Measurements from ENCODE around the gene CLEC19A.
"Not testable (repeated sequence)": the region's sequence is repeated elsewhere in the genome, so short reads cannot be mapped to it uniquely, and the experiment has no call there.

Gene CLEC19A

DNA sequence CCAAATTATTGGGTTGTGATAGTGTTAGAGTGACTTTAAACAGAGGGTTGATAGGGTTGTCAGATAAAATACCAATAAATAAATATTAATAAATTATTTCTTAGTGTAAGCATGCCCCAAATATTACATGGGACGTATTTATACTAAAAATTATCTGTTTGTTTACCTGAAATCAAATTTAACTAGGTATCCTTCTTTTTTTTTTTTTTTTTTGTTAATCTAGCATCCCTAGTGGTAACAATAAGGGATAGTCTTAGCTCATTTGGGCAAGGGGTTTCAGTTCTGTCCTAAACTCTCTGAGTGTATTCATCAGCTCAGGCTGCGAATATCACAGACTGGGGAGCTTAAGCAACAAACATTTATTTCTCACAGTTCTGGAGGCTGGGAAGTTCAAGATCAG is 1.3 kb downstream of the CLEC19A start:
- no peak for DNase-seq (ENCODE audit: low read depth)

DNA sequence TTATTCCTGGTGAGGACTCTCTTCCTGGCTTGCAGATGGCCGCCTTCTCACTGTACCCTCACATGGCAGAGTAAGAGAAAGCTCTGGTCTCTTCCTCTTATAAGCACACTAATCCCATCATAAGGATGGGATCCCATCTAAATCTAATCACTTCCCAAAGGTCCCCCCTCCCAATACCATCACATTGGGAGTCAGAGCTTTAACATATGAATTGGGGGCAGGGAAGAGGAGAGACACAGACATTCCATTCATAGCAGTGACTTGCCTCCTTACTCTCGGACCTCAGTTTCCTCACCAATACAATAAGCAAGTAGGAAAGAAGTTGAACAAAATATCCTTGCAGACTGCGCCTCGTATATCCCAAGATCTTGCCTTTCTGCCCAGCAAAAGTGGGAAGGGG is 1.7 kb downstream of the CLEC19A start:
- DNase-seq (ENCODE audit: low read depth), result no peak

DNA sequence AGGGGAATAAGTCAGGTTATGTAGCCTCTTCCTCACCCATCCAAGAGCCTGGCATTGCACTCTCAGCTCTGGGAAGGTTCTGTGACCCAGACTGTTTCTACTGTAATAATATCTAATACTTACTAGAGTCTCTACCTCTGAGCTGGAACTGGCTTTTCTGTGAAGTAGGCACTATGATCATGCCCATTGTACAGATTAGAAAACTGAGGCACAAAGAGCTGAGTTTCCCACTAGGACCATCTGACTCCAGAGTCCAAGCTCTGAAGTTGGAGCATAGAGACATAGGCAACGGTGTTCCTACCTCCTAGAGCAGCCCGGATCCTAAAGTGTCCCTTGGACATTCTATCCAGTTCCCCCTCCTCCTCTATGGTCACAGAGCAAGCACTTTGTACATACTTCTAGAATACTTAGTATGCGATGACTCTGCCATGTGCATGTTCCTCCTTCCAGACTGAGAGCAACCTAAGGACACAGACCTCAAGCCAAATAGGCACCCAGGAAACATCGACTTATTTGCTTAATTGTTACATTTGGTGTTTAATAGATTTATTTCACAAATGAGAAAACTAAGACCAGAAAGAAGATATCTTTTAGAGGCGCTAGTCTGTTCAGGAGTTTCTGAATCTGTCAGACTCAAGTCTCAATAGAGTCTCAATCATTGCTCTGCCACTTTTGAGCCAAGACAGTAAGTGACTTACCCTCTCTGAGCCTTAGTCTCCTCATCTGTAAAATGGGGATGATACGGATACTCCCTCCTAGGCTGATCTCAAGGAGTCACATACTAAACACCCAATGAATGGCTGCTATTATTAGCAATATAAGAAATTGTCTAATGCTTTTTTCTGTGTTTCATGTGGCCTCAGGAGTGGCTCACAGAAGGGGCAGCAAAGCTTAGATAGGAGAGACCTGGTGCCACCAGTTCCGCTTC is 3.6 kb downstream of the CLEC19A start:
- DNase-seq (ENCODE audit: low read depth), result no peak

DNA sequence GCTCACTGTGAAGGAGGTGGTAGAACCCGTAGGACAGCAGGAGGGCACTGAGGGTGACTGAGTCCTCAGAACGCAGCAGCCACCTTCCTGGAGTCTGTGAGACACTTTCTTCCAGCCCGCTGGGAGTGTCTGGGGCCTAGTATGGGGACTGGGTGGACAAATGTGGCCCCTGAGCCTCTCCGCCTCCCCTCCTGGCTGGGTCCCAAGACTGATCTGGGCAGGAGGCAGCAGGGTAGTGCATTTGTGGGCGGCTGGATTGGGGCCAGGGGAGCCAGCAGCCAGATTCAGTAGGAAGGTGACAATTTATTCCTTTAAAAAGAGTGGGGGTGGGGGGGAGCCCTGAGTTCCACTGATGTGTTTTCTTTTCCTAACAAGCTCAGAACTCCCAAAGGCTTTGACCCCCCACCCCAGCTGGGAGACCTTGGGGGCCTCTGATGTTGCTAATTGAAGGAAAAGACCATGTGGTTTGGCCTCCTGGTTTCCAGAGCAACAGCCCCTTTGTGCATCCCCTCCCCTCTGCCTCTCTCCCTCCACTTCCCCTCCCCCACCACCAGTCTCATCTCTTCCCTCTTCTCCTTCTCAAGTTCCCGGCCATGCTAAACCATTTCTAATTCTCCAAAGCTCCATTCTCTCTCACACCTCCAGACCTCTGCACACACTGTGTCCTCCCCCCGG is 4.4 kb downstream of the CLEC19A start:
- DNase-seq (ENCODE audit: low read depth), result no peak

DNA sequence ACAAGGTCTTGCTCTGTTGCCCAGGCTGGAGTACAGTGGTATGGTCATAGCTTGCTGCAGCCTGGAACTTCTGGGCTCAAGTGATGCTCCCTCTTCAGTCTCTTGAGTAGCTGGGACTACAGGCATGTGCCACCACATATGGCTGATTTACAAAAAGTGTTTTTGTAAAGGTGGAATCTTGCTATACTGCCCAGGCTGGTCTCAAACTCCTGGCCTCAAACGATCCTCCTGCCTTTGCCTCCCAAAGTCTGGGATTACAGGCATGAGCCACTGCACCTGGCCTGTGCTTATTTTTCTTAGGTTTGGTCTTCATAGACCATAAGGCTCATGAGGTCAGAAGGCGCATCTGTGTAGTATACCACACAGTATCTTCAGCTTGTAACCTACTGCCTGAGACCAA is 5.3 kb downstream of the CLEC19A start:
- DNase-seq (ENCODE audit: low read depth), result no peak

DNA sequence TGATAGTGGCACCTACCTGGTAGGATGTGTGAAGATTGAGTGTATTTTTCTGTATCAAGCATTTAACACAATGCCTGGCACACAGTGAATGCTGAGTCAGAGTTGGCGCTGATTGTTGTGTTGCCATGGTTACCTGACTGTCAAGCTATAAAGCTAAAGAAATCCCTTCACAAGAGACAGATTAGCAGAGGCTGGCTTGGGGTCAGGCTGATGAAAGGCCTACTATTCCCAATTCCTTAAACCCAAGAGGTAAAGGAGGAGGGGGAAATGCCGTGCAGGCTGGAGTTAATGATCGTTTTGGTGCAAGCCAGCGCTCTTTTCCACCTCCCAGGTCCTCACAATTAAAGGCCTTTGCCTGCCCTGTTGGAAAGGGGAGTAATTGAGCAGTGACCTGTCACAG is 5.9 kb downstream of the CLEC19A start:
- DNase-seq (ENCODE audit: low read depth), result no peak

DNA sequence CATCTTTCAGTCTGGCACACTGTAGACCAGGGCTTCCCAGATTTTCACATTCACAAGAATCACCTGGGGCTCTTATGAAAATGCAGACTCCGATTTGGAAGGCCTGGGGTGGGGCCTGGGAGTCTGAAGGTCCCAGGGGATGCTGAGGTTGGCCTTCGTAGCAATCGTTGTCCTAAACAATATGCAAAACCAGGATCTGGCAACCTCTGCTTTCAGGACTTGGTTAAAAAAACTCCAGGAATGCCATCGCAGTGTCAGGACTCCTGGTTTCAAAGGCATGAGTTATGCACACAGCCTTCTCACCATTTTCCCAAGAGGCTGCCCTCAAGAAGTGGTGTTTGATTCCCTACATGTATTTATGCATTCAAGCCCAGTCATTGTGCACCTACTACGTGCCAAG is 6.7 kb downstream of the CLEC19A start:
- no peak for DNase-seq (ENCODE audit: low read depth)

DNA sequence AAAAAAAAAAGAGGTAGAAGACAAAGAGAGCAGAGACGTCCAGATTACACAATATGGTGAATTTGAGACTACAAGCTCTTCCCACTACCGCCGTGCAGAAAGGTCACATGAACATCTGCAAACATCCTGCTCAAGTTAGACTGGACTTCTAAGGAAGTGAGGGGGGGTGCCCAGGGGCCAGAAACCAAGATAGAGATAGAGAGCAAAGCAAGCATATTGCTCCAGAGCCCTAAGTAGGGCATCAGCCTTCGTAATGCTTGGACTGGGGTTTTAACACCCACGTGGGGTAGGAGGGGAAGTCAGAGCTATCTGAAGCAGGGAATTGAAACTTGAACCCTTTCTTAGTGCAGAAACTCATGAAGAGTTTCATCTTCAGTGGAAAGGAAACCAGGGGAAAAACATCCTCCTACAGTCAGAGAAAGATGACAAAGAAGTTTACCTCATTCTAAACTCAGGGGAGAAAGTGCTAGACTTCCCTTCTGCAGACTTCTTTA is 8.7 kb downstream of the CLEC19A start:
- DNase-seq (ENCODE audit: low read depth), result no peak

DNA sequence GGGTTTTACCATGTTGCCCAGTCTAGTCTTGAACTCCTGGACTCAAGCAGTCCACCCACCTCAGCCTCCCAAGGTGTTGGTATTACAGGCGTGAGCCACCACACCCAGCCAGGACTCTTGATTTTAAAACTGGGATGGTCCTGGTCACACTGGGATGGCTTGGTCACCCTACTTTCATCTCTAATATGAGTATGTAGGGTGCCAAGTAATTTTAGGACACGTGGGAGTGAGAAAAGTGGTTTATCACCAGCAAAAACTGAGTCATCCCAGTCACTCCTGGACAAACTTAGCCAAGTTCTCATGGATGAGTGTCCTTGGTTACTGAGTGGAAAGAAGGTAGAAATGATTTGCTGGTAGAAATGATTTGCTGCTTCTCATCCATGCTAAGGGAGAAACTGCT is 9.9 kb downstream of the CLEC19A start:
- no peak for DNase-seq (ENCODE audit: low read depth)

DNA sequence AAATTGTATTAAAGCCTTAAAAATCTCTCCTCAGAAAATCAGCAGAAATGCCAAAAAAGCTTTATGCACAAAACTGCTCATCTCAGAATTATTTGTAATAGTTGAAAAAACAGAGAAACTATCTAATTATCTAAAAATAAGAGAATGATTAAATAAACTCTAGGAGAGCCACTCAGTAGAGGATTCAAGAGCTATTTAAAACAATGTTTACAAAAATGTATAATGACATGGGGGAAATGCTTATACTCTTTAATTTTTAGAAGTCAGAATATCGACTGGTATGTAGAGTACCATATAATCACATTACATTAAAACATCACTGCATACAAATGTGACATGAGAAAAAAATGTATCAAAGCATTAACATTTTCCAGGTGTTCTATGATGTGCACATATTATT is 11.9 kb downstream of the CLEC19A start:
- DNase-seq (ENCODE audit: low read depth), result no peak

DNA sequence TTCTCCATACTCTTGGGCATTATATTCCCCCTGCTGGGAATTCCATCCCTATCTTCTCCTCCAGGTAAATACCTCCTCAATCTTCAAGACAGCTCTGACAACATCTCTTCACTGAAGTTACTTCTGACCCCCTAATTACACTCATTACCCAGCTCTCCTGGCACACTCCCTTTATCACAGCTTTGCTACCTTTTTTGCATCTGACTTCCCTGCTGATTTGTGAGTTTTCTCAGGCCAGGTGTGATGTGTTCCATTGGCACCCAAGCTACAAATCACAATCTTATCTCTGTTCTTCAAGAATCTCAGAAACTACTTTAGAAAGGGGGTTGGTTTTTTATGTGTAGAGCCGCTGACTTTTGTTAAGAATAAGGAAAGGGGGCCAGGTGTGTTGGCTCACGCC is 14.0 kb downstream of the CLEC19A start:
- DNase-seq (ENCODE audit: low read depth), result no peak

DNA sequence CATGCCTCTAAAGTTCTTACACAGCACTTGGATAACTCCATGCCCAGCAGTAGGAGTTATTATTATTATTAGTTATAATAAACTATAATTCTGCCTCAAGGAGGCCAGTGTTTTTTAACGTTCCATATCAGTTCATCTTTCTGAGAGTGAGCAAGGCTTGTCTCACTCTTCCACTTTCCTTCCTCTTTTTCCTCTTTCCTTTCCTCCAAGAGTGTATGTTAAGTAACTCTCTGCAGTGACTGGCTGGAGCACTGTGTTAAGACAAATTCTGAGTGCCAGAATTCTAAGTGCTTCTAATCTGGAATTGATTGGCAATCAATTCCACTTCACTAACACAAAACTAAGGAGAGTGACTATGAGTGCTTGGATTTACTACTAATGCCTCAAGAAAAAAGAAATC is 16.4 kb downstream of the CLEC19A start:
- DNase-seq (ENCODE audit: low read depth), result no peak

DNA sequence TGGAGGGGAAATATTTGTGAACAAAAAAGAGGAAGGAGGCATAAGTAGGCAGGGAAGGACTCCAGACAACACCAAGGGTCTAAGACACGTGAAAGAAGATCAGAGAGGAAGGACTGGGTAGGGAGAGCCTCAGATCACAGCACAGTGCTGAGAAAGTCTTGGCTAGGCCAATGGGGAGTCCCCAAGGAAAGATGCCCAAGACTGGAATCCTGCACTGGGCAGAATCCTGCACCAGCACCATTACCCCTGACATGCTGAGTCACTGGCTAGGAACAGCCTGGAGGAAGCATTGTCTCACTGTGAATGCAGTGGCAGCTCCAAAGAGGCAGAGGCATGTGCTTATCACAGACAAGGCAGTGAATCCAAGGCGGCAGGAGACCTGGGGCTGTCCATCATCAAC is 19.2 kb downstream of the CLEC19A start:
- no peak for DNase-seq (ENCODE audit: low read depth)

DNA sequence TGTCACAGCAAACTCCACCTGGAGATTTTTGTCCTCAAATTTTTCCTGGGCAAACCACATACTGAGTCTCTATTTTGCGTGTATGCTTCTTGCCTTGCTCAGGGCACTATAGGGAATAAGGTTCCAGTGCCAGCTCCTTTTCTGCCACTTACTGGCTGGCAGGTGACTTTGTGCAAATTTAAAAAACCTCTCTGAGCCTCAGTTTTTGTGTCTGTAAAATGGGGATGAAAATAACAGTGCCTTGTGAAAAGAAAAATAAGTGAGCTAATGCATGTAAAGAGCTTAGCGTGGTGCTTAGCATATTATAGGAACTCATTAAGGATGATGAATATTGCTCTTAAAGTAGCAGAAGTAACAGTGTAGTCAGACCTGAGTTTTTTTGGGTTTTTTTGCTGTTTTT is 19.9 kb downstream of the CLEC19A start:
- DNase-seq (ENCODE audit: low read depth), result no peak

DNA sequence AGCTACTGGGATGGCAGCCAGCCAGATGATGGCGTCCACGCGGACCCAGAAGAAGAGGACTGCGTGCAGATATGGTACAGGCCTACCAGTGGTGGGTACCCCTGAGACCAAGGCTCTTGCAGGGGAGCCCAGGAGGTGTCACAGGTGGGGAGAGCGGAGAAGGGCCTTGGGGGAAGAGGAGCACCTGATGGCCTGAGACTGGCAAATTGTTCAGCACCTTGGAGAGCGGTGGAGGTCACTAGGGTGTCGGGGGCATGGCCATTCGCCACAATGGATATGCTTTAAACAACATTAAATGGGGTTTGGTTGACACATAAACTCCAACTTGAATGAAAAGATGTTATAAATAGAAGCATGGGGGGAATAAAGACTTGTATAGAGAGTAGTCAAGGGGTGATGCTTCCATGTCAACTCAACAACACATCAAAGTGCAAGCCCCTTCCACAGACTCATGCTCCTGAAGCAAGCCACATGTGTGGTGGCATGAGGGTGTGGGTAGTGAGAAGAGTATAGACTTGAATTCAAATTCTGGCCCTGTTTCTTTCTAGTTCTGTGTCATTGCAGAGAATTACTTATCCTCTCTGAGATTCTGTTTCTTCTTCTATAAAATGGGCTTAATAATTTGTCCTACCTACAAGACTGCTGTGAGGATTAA is 22.2 kb downstream of the CLEC19A start:
- DNase-seq (ENCODE audit: low read depth), result no peak

DNA sequence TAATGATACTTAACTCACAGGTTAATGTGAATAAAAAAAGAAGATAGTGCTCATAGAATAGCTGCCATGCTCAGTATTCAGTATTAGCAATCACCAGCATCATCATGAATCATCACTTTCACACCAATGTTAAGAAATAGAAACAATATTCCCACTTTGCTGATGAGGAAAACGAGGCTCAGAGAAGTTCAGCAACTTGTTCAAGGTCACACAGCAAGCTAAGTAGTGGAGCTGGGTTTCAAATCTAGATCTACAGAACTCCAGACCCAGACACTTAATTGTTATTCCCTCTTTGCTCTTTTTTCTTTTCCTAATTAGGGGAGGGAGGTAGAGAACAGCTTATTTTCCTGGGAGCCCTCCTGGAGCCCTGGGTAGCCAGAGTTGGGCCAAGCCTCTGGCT is 22.9 kb downstream of the CLEC19A start:
- DNase-seq (ENCODE audit: low read depth), result no peak

DNA sequence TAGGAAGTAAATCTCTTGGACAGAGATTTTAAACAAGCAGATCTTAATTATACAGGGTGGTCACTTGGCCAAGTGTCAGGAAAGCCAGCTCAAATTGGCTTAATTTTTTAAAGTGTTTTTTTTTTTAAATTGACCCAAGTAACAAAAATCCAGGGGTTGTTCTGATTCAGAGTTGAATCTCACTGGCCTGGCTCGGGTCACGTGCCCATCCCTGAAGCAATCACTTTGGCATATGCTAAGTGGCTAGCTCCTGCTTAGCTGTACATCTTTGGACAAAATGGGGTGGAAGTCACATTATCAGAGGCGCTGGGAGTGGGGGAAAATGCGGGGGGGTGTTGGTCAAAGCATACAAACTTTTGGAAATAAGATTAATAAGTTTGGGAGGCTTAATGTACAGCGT is 23.6 kb downstream of the CLEC19A start:
- no peak for DNase-seq (ENCODE audit: low read depth)

DNA sequence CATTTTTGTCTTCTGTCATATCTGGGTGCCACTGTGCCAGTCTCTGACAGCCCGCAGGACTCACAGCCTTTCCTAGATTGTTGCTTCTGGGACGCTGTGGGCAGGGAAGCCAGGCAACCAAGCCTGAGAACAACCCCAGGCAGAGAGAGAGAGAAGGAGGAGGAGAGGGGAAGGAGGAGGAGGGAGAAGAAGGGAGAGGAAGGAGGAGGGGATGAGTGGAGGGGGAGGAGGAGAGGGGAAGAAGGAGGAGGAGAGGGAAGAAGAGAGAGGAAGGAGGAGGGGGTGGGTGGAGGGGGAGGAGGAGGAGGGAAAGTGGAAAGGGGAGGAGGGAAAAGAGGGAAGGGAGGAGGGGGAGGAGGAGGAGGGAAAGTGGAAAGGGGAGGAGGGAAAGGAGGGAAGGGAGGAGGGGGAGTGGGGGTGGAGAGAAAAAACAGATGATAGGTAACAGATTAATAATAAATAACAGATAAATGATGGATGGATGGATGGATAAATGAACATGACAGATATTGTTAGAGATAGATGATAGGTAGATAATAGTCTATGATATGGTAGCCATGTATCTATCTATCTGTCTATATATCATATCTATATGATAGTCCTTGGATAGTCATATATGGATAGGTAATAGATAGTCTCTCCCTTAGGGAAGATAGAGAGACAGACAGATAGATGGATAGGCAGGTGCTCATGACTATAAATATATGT is 29.3 kb downstream of the CLEC19A start:
- DNase-seq (ENCODE audit: low read depth), result no peak

DNA sequence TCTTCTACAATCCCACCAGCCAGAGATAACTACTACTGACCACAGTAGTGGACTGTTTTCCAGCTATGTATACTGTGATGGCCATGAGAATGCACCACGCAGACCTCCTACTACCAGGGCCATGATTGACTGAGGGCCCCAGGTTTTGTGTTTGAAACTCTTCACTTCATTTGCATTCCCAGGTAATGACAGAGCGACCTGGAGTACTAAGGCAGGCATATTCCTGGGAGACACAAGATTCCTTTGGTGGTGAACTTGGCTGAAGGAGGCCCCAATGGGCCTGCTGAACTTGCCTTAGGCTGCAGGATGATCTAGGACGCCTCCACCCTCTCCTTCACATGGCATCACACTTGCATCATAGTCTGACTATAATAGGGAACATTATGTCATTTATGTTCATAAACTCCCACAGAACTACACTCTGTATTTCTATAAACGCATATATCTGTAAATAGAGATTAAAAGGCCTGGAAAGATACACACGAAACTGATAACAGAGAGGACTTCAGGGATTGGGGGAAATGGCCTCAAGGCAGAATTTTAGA is 30.4 kb downstream of the CLEC19A start:
- no peak for DNase-seq (ENCODE audit: low read depth)

DNA sequence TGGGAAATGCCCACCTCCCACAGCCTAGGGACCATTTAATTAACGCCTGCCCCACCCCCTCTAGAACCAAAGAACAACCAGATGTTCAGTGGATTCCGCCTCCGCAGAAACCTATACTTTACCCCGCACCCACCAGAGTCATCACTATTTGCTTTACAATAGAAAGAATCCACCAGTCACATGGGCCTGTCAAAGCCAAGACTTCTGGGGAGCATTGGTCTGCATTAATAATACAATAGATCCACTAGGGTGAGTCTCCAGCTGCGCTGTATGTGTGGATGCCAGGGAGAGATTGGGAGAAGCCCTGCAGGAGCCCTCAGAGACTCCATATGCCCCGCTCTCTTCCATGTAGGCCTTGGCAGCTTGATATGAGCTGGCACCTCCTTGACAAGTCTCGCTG is 31.3 kb downstream of the CLEC19A start:
- no peak for DNase-seq (ENCODE audit: low read depth)

DNA sequence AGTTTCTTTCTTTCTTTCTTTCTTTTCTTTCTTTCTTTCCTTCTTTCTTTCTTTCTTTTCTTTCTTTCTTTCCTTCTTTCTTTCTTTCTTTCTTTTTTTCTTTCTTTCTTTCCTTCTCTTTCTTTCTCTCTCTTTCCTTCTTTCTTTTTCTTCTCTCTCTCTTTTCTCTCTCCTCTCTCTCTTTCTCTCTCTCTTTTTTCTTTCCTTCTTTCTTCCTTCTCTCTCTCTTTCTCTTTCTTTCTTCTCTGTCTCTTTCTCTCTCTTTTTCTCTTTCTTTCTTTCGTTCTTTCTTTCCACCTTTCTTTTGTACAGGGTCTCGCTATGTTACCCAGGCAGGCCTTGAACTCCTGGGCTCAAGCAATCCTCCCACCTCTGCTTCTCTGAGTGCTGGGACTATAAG is 35.7 kb downstream of the CLEC19A start:
- not testable (repeated sequence) for DNase-seq (ENCODE audit: low read depth)

DNA sequence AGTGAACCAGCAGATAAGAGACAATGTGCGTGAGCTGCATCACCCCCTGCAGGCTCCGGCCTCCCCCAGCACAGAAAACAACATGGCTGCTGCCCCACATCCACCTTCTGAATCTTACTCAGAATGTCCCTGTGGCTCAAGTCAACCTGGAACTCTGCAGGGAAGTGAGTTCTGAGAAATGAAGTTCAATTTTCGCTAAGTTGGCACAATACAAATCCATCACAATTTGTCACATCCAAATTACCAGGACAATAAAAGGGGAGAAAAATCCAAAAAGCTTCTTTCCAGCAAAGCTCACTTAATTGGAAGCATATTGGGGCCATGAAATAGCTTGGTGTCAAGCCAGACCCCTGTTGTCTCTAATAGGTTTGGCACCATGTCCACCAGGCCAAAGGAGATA is 38.1 kb downstream of the CLEC19A start:
- no peak for DNase-seq (ENCODE audit: low read depth)
